Neural cell (in vitro differentiated cells): ENCODE results near the gene SLC45A1. TPM values are rescaled to one million over a fixed set of nuclear protein-coding genes. Genes with fewer than 3 reads are reported as not detected.

Experiments
- H2AFZ ChIP-seq: fragments of 200-600, 300-800 bp; sonication (generic), shearing (Covaris generic); 2 replicates; pipeline ENCODE4 v1.6.0; 2014; ENCODE audit warnings: low read depth, mild to moderate bottlenecking, antibody characterized with exemption, low read length, moderate library complexity
- H3F3A ChIP-seq: fragments of 200-600 bp; shearing (Covaris generic); 2 replicates; pipeline ENCODE4 v1.6.1; 2016; ENCODE audit warnings: mild to moderate bottlenecking, moderate library complexity, mixed read lengths, antibody characterized with exemption, low read length; ENCODE audit not compliant: insufficient read depth, poor library complexity, severe bottlenecking
- H3K27ac ChIP-seq: fragments of 200-600, 300-800 bp; sonication (generic), shearing (Covaris generic); 2 replicates; pipeline ENCODE4 v1.5.1; 2014; ENCODE audit warnings: mild to moderate bottlenecking, low read length, moderate library complexity
- H3K27me3 ChIP-seq: fragments of 300-800, 200-600 bp; sonication (generic), shearing (Covaris generic); 2 replicates; pipeline ENCODE4 v1.6.0; 2014; ENCODE audit warnings: mild to moderate bottlenecking, low read depth, low read length, moderate library complexity; ENCODE audit not compliant: insufficient read depth
- H3K36me3 ChIP-seq: fragments of 300-800, 200-600 bp; sonication (generic), shearing (Covaris generic); 2 replicates; pipeline ENCODE4 v1.5.1; 2014; ENCODE audit warnings: mild to moderate bottlenecking, antibody characterized with exemption, low read length, moderate library complexity; ENCODE audit not compliant: insufficient read depth
- H3K4me2 ChIP-seq: fragments of 300-800, 200-600 bp; sonication (generic), shearing (Covaris generic); 2 replicates; pipeline ENCODE4 v1.6.0; 2014; ENCODE audit warnings: mild to moderate bottlenecking, low read length
- H3K4me3 ChIP-seq: fragments of 300-800, 200-600 bp; sonication (generic), shearing (Covaris generic); 2 replicates; pipeline ENCODE4 v1.5.1; 2014; ENCODE audit warnings: mild to moderate bottlenecking, low read length, moderate library complexity
- H3K79me2 ChIP-seq: fragments of 200-600 bp; shearing (Covaris generic); replicated peaks from 2 replicates; pipeline ENCODE4 v1.6.0; 2014; ENCODE audit warnings: mild to moderate bottlenecking, low read length, moderate library complexity; ENCODE audit not compliant: insufficient read depth
- H3K9ac ChIP-seq: fragments of 300-800, 200-600 bp; sonication (generic), shearing (Covaris generic); 2 replicates; pipeline ENCODE4 v1.6.1; 2016; ENCODE audit warnings: mild to moderate bottlenecking, low read length, mixed read lengths
- H3K9me2 ChIP-seq: fragments of 200-600 bp; shearing (Covaris generic); 2 replicates; pipeline ENCODE4 v1.6.1; 2016; ENCODE audit warnings: mild to moderate bottlenecking, low read length, mixed read lengths; ENCODE audit not compliant: insufficient read depth
- H3K9me3 ChIP-seq: fragments of 200-600, 300-800 bp; sonication (generic), shearing (Covaris generic); 2 replicates; pipeline ENCODE4 v1.6.1; 2016; ENCODE audit warnings: mild to moderate bottlenecking, mixed run types, low read length, moderate library complexity, mixed read lengths
- H4K20me1 ChIP-seq: fragments of 200-600 bp; shearing (Covaris generic); 2 replicates; pipeline ENCODE4 v1.6.1; 2016; ENCODE audit warnings: mild to moderate bottlenecking, mixed run types; ENCODE audit not compliant: insufficient read depth
- EP300 ChIP-seq: fragments of 450-650 bp; conservative IDR thresholded peaks from 2 replicates; pipeline ENCODE4 v1.6.1; 2014; ENCODE audit warnings: antibody characterized with exemption, mild to moderate bottlenecking, moderate library complexity; ENCODE audit not compliant: poor library complexity, severe bottlenecking
- EZH2 ChIP-seq: fragments of 200-600, 300-800 bp; shearing (Covaris generic), sonication (generic); IDR thresholded peaks from 2 replicates; pipeline ENCODE4 v1.6.1; 2014; ENCODE audit warnings: antibody characterized with exemption, low read length, borderline replicate concordance, mild to moderate bottlenecking; ENCODE audit not compliant: insufficient read depth, poor library complexity, severe bottlenecking
- MXI1 ChIP-seq: fragments of 450-650 bp; conservative IDR thresholded peaks from 2 replicates; pipeline ENCODE4 v1.6.1; 2014; ENCODE audit warnings: antibody characterized with exemption, mild to moderate bottlenecking; ENCODE audit not compliant: poor library complexity, severe bottlenecking
- POLR2AphosphoS5 ChIP-seq: IDR thresholded peaks from 2 replicates; pipeline ENCODE4 v1.6.1; 2012
- RAD21 ChIP-seq: fragments of 450-650 bp; conservative IDR thresholded peaks from 2 replicates; pipeline ENCODE4 v1.6.1; 2014; ENCODE audit warnings: antibody characterized with exemption, mild to moderate bottlenecking, moderate library complexity
- SMC3 ChIP-seq: fragments of 450-650 bp; conservative IDR thresholded peaks from 2 replicates; pipeline ENCODE4 v1.6.1; 2014; ENCODE audit warnings: antibody characterized with exemption, mild to moderate bottlenecking, moderate library complexity; ENCODE audit not compliant: poor library complexity
- TAF1 ChIP-seq: IDR thresholded peaks from 2 replicates; pipeline ENCODE4 v1.6.1; 2012; ENCODE audit warnings: low read depth
- polyA plus RNA-seq: library from polyadenylated mRNA; depleted of rRNA; stranded (reverse); fragments of >200 nt; gene quantifications from 2 replicates; pipeline ENCODE4 v1.2.3, GENCODE V29; 2014
- TF ChIP-seq, protein P1 (sequence below): fragments of 450-650 bp; IDR thresholded peaks from 2 replicates; pipeline ENCODE4 v1.5.1; 2014; ENCODE audit warnings: antibody characterized with exemption, mild to moderate bottlenecking, moderate library complexity; ENCODE audit not compliant: poor library complexity, severe bottlenecking
- TF ChIP-seq, protein P2 (sequence below): IDR thresholded peaks from 2 replicates; pipeline ENCODE4 v1.6.1; 2012; ENCODE audit warnings: borderline replicate concordance

SLC45A1 gene
- polyA plus RNA-seq, 1 donor from 2014 or later, result 7.1 TPM

DNA sequence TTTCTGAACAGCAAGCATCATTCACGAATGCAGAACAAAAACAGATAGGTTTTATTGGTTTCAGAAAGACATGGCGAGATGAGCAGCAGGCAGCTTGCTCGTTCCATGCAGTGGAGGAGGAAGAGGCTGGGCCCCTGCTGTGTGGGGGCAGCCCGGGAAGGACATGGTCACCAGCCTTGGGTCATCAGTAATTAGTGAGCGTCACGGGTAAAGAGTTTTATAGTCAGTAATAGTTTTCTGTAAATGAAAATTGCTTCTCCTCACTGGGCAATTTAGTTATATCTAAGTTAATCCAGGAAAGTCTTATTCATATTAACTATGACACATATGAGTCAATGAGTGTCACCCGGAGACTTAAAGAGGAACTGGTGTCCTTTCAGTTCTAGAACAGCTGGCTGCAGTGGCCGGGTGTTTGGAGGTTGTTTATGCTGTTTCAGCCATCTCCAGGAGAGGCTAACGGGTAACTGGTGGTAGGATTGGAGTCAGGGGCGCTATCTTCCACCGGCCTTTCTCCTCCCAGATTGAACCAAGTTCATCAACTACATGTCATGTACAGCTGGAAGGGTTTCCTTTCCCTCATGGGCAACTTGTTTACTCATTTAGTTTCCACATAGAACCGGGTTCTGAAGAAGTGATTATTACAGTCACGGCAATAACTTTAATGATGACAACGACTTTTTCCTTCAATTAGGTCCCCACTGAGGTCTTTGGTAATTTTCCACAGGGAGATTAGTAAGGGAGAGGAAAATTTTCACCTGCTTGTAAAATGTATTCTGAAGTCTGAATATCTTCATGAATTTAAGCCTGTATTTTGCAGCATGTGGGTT, 34.6 kb upstream of the SLC45A1 start:
- TF ChIP-seq SMC3 (no peak), RAD21 (no peak), EZH2 (no peak), TAF1 (no peak), MXI1 (no peak)
- TF ChIP-seq, protein P1, sequence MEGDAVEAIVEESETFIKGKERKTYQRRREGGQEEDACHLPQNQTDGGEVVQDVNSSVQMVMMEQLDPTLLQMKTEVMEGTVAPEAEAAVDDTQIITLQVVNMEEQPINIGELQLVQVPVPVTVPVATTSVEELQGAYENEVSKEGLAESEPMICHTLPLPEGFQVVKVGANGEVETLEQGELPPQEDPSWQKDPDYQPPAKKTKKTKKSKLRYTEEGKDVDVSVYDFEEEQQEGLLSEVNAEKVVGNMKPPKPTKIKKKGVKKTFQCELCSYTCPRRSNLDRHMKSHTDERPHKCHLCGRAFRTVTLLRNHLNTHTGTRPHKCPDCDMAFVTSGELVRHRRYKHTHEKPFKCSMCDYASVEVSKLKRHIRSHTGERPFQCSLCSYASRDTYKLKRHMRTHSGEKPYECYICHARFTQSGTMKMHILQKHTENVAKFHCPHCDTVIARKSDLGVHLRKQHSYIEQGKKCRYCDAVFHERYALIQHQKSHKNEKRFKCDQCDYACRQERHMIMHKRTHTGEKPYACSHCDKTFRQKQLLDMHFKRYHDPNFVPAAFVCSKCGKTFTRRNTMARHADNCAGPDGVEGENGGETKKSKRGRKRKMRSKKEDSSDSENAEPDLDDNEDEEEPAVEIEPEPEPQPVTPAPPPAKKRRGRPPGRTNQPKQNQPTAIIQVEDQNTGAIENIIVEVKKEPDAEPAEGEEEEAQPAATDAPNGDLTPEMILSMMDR, result no peak
- Histone ChIP-seq H3K9ac (no peak overlapping the region), H2AFZ (no peak overlapping the region), H3K4me2 (no peak overlapping the region), H4K20me1 (no peaks in the 10 kb centered on the region), H3K9me2 (no peaks in the 10 kb centered on the region), H3K36me3 (no peaks in the 10 kb centered on the region), H3K9me3 (peaks cover 3% of the 10 kb centered on the region), H3K27me3 (no peaks in the 10 kb centered on the region), H3K79me2 (no peaks in the 10 kb centered on the region), H3K4me3 (no peak overlapping the region), H3F3A (no peaks in the 10 kb centered on the region), H3K27ac (no peak overlapping the region)

DNA sequence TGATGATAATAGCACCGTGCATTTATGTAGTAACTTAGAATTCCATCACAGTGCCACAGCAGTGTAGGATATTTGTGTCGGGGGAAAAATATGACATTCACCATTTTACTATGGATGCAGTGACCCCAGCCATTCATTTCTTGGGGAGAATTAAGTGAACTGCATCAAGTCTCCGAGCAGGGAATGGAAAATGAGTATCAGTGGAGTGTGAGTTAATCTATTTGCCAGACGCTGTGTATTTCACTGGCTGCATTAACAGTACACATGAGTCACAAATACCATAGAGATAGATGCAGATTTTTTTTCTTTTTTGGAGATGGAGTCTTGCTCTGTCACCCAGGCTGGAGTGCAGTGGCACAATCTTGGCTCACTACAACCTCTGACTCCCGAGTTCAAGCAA, 33.8 kb upstream of the SLC45A1 start:
- no peaks in the 10 kb centered on the region for H3K36me3 ChIP-seq
- H3K79me2 ChIP-seq, result no peaks in the 10 kb centered on the region
- no peak overlapping the region for H3K4me3 ChIP-seq

More for the DNA sequence above, 33.8 kb upstream of the SLC45A1 start:
- Histone ChIP-seq H3K27me3 (no peaks in the 10 kb centered on the region), H3K9me2 (no peaks in the 10 kb centered on the region), H3F3A (no peaks in the 10 kb centered on the region), H2AFZ (no peak overlapping the region), H3K9ac (no peak overlapping the region), H3K27ac (no peak overlapping the region), H4K20me1 (no peaks in the 10 kb centered on the region), H3K9me3 (peaks cover 3% of the 10 kb centered on the region), H3K4me2 (no peak overlapping the region)
- TF ChIP-seq POLR2AphosphoS5 (no peak), EP300 (no peak), RAD21 (no peak), TAF1 (no peak), EZH2 (no peak), MXI1 (no peak), SMC3 (no peak)
- TF ChIP-seq, protein P2, sequence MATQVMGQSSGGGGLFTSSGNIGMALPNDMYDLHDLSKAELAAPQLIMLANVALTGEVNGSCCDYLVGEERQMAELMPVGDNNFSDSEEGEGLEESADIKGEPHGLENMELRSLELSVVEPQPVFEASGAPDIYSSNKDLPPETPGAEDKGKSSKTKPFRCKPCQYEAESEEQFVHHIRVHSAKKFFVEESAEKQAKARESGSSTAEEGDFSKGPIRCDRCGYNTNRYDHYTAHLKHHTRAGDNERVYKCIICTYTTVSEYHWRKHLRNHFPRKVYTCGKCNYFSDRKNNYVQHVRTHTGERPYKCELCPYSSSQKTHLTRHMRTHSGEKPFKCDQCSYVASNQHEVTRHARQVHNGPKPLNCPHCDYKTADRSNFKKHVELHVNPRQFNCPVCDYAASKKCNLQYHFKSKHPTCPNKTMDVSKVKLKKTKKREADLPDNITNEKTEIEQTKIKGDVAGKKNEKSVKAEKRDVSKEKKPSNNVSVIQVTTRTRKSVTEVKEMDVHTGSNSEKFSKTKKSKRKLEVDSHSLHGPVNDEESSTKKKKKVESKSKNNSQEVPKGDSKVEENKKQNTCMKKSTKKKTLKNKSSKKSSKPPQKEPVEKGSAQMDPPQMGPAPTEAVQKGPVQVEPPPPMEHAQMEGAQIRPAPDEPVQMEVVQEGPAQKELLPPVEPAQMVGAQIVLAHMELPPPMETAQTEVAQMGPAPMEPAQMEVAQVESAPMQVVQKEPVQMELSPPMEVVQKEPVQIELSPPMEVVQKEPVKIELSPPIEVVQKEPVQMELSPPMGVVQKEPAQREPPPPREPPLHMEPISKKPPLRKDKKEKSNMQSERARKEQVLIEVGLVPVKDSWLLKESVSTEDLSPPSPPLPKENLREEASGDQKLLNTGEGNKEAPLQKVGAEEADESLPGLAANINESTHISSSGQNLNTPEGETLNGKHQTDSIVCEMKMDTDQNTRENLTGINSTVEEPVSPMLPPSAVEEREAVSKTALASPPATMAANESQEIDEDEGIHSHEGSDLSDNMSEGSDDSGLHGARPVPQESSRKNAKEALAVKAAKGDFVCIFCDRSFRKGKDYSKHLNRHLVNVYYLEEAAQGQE, result no peak
- TF ChIP-seq, protein P1, result no peak
